ENCODE data around the gene ASB18.

The ASB18 gene

GRCh38 chr2:236172255-236173035 is 91.8 kb downstream of the ASB18 start:
- DNase-seq, result no peak

- no peak for DNase-seq
These were observed 92.4 kb downstream of the ASB18 start for GRCh38 chr2:236171680-236172254.

GRCh38 chr2:236171181-236171679 is 93.0 kb downstream of the ASB18 start:
- DNase-seq, result no peak

GRCh38 chr2:236170590-236171165 is 93.5 kb downstream of the ASB18 start:
- no peak for DNase-seq

GRCh38 chr2:236169741-236170589 is 94.2 kb downstream of the ASB18 start:
- no peak for DNase-seq

- no peak for DNase-seq
These were observed 95.0 kb downstream of the ASB18 start for GRCh38 chr2:236169151-236169721.

GRCh38 chr2:236168110-236169080 is 95.8 kb downstream of the ASB18 start, which contains the start of gene GBX2:
Gene GBX2, minus strand, starts transcription at chr2:236168386. Its CDS starts 415 bp downstream, at chr2:236167971.
- DNase-seq, result peak; percentile 38

- peak; percentile 33 for DNase-seq
These were observed 96.7 kb downstream of the ASB18 start for GRCh38 chr2:236167297-236168109.

- peak; percentile 18 for DNase-seq
These were observed 97.4 kb downstream of the ASB18 start for GRCh38 chr2:236166796-236167296.

GRCh38 chr2:236165842-236166795 is 98.1 kb downstream of the ASB18 start:
- peak; percentile 31 for DNase-seq

GRCh38 chr2:236164925-236165841 is 99.0 kb downstream of the ASB18 start:
- no peak for DNase-seq

GRCh38 chr2:236164201-236164924 is 99.8 kb downstream of the ASB18 start:
- peak; percentile 34 for DNase-seq

- DNase-seq, result no peak
These were observed 100.6 kb downstream of the ASB18 start for GRCh38 chr2:236163471-236164200.

- DNase-seq, result no peak
These were observed 101.2 kb downstream of the ASB18 start for GRCh38 chr2:236162882-236163470.

- DNase-seq, result no peak
These were observed 102.0 kb downstream of the ASB18 start for GRCh38 chr2:236162031-236162845.

Data from activated CD4-positive, alpha-beta T cell treated with anti-CD3 and anti-CD28 coated beads for 48 hours (primary cell).